HG03045 (cell line): ENCODE data around the gene OR2T10.
"Not testable (repeated sequence)": the region's sequence is repeated elsewhere in the genome, so short reads cannot be mapped to it uniquely, and the experiment has no call there.

Experiments
- ATAC-seq: cut with Tn5 transposase; IDR thresholded peaks from one replicate; pipeline ENCODE4 v1.9.1; 2021; ENCODE audit warnings: mild to moderate bottlenecking, moderate library complexity; ENCODE audit not compliant: unreplicated experiment

The OR2T10 gene

GRCh38 chr1:248596615-248597014, 885 bp downstream of the OR2T10 start:
- no peak for ATAC-seq

GRCh38 chr1:248593226-248593625, 4.3 kb downstream of the OR2T10 start:
- no peak for ATAC-seq

- no peak for ATAC-seq
Measured at GRCh38 chr1:248592655-248593054, 4.8 kb downstream of the OR2T10 start.

- no peak for ATAC-seq
Measured at GRCh38 chr1:248590055-248590454, 7.4 kb downstream of the OR2T10 start.

- ATAC-seq = no peak
Measured at GRCh38 chr1:248589334-248589733, 8.2 kb downstream of the OR2T10 start.

- ATAC-seq = no peak
Measured at GRCh38 chr1:248585266-248585665, 12.2 kb downstream of the OR2T10 start.

- no peak for ATAC-seq
Measured at GRCh38 chr1:248576260-248576980, 21.1 kb downstream of the OR2T10 start.

- not testable (repeated sequence) for ATAC-seq
Measured at GRCh38 chr1:248574657-248575056, 22.8 kb downstream of the OR2T10 start, which contains the start of gene OR2T34. Gene OR2T34 (minus strand): TSS chr1:248574757. CDS start chr1:248574757, 0 bp downstream.

GRCh38 chr1:248573856-248574255, 23.6 kb downstream of the OR2T10 start:
- ATAC-seq = not testable (repeated sequence)

GRCh38 chr1:248572049-248572448, 25.5 kb downstream of the OR2T10 start:
- not testable (repeated sequence) for ATAC-seq

- not testable (repeated sequence) for ATAC-seq
Measured at GRCh38 chr1:248570811-248571210, 26.7 kb downstream of the OR2T10 start.

- not testable (repeated sequence) for ATAC-seq
Measured at GRCh38 chr1:248569049-248569448, 28.5 kb downstream of the OR2T10 start.

GRCh38 chr1:248565530-248566373, 31.7 kb downstream of the OR2T10 start:
- peak; percentile 40 for ATAC-seq

GRCh38 chr1:248562672-248563071, 34.8 kb downstream of the OR2T10 start, which contains the start of gene OR2T29:
Gene OR2T29 (minus strand): TSS chr1:248562772. CDS start chr1:248559491, 3,281 bp downstream.
- not testable (repeated sequence) for ATAC-seq

- not testable (repeated sequence) for ATAC-seq
Measured at GRCh38 chr1:248551027-248551426, 46.5 kb downstream of the OR2T10 start.

GRCh38 chr1:248547383-248547782, 50.1 kb downstream of the OR2T10 start:
- not testable (repeated sequence) for ATAC-seq
